Posterior cingulate gyrus (tissue), 11 donors: ENCODE measurements around the gene FDX1.

Experiments used
- DNase-seq, 10 donors: peaks; one replicate each; pipeline versions ENCODE4 v3.0.0 to v3.0.0-alpha.2; 2020 to 2021; ENCODE audit warnings: mixed read lengths in 3 of 10
- intact Hi-C: fragments of 100-400 bp; cut with DNase I; formaldehyde crosslinking; loops from one replicate; pipeline ENCODE4 v1.15.1; 2023

Gene FDX1

GRCh38 chr11:110497231-110497978 is 67.7 kb downstream of the FDX1 start:
- no peak for DNase-seq
- intact Hi-C loops, result no loop called here

- intact Hi-C loops, result no loop called here
- DNase-seq, result no peak
Observed at GRCh38 chr11:110501428-110501827, 71.7 kb downstream of the FDX1 start.

- intact Hi-C loops, result no loop called here
- no peak for DNase-seq
Observed at GRCh38 chr11:110505528-110506284, 76.0 kb downstream of the FDX1 start.

- intact Hi-C loops, result no loop called here
- no peak for DNase-seq
Observed at GRCh38 chr11:110507328-110507727, 77.6 kb downstream of the FDX1 start.

GRCh38 chr11:110508786-110509185 is 79.0 kb downstream of the FDX1 start:
- intact Hi-C loops, result no loop called here
- no peak for DNase-seq

- DNase-seq, result no peak
- intact Hi-C loops, result no loop called here
Observed at GRCh38 chr11:110509472-110509871, 79.7 kb downstream of the FDX1 start.

- DNase-seq, result no peak
- intact Hi-C loops, result no loop called here
Observed at GRCh38 chr11:110512026-110512425, 82.3 kb downstream of the FDX1 start.

GRCh38 chr11:110513259-110513801 is 83.6 kb downstream of the FDX1 start:
- DNase-seq, result no peak
- intact Hi-C loops, result no loop called here

- DNase-seq, result no peak
- intact Hi-C loops, result no loop called here
Observed at GRCh38 chr11:110513846-110514437, 84.2 kb downstream of the FDX1 start.
